Adipocyte (in vitro differentiated cells): Measurements from ENCODE around the gene BRINP3.
A peak's percentile ranks its signal among the peaks of the same experiment; 100 is the strongest.

Source experiments
- DNase-seq: peaks from one replicate; pipeline ENCODE4 v3.0.0-alpha.2; 2015; ENCODE audit warnings: low read depth
- H3K27me3 ChIP-seq: replicated peaks from 2 replicates; pipeline ENCODE4 v1.7.0; 2013; ENCODE audit warnings: mild to moderate bottlenecking, low read length, moderate library complexity; ENCODE audit not compliant: control insufficient read depth, insufficient read depth
- H3K36me3 ChIP-seq: 2 replicates; pipeline ENCODE4 v1.7.0; 2013; ENCODE audit warnings: low read length, mild to moderate bottlenecking, moderate library complexity; ENCODE audit not compliant: control insufficient read depth, insufficient read depth, severe bottlenecking
- H3K4me1 ChIP-seq: 2 replicates; pipeline ENCODE4 v1.7.0; 2013; ENCODE audit warnings: mild to moderate bottlenecking, low read length, moderate library complexity; ENCODE audit not compliant: control insufficient read depth, insufficient read depth
- H3K4me3 ChIP-seq: 2 replicates; pipeline ENCODE4 v1.7.0; 2013; ENCODE audit warnings: mild to moderate bottlenecking, low read length, moderate library complexity
- H3K9ac ChIP-seq: 2 replicates; pipeline ENCODE4 v1.7.0; 2013; ENCODE audit warnings: mild to moderate bottlenecking, low read length, moderate library complexity
- H3K9me3 ChIP-seq: 2 replicates; pipeline ENCODE4 v1.7.0; 2013; ENCODE audit warnings: mild to moderate bottlenecking, low read length, moderate library complexity; ENCODE audit not compliant: control insufficient read depth

Gene BRINP3

GRCh38 chr1:190192627-190193026 is 285.0 kb downstream of the BRINP3 start:
- Histone ChIP-seq H3K4me1 (no peaks in the 10 kb centered on the region), H3K4me3 (no peak overlapping the region), H3K9ac (no peak overlapping the region), H3K27me3 (no peaks in the 10 kb centered on the region), H3K9me3 (no peaks in the 10 kb centered on the region), H3K36me3 (no peaks in the 10 kb centered on the region)
- DNase-seq, result no peak

- Histone ChIP-seq H3K4me1 (no peaks in the 10 kb centered on the region), H3K9ac (no peak overlapping the region), H3K9me3 (no peaks in the 10 kb centered on the region), H3K4me3 (no peak overlapping the region), H3K27me3 (no peaks in the 10 kb centered on the region), H3K36me3 (no peaks in the 10 kb centered on the region)
- DNase-seq, result no peak
These were observed 294.1 kb downstream of the BRINP3 start for GRCh38 chr1:190183588-190183987.

- no peaks in the 10 kb centered on the region for H3K27me3 ChIP-seq
- H3K4me3 ChIP-seq, result no peak overlapping the region
- no peaks in the 10 kb centered on the region for H3K4me1 ChIP-seq
- peak; percentile 34 for DNase-seq
- peaks cover 3% of the 10 kb centered on the region for H3K9me3 ChIP-seq
- H3K36me3 ChIP-seq, result no peaks in the 10 kb centered on the region
- H3K9ac ChIP-seq, result no peak overlapping the region
These were observed 297.8 kb downstream of the BRINP3 start for GRCh38 chr1:190179817-190180216.

GRCh38 chr1:190178827-190179226 is 298.8 kb downstream of the BRINP3 start:
- no peak for DNase-seq
- Histone ChIP-seq H3K4me3 (no peak overlapping the region), H3K36me3 (no peaks in the 10 kb centered on the region), H3K4me1 (no peaks in the 10 kb centered on the region), H3K9me3 (peaks cover 3% of the 10 kb centered on the region), H3K9ac (no peak overlapping the region), H3K27me3 (no peaks in the 10 kb centered on the region)

GRCh38 chr1:190177555-190177954 is 300.1 kb downstream of the BRINP3 start:
- Histone ChIP-seq H3K9ac (no peak overlapping the region), H3K36me3 (no peaks in the 10 kb centered on the region), H3K4me1 (no peaks in the 10 kb centered on the region), H3K27me3 (no peaks in the 10 kb centered on the region), H3K4me3 (no peak overlapping the region), H3K9me3 (peaks cover 3% of the 10 kb centered on the region)
- DNase-seq, result no peak

- Histone ChIP-seq H3K4me3 (no peak overlapping the region), H3K9me3 (peaks cover 3% of the 10 kb centered on the region), H3K9ac (no peak overlapping the region), H3K36me3 (no peaks in the 10 kb centered on the region), H3K4me1 (no peaks in the 10 kb centered on the region), H3K27me3 (no peaks in the 10 kb centered on the region)
- DNase-seq, result peak; percentile 29
These were observed 300.9 kb downstream of the BRINP3 start for GRCh38 chr1:190176776-190177175.

- Histone ChIP-seq H3K4me3 (no peak overlapping the region), H3K27me3 (no peaks in the 10 kb centered on the region), H3K36me3 (no peaks in the 10 kb centered on the region), H3K9me3 (peaks cover 3% of the 10 kb centered on the region), H3K4me1 (no peaks in the 10 kb centered on the region), H3K9ac (no peak overlapping the region)
- DNase-seq, result peak; percentile 77
These were observed 302.3 kb downstream of the BRINP3 start for GRCh38 chr1:190175320-190175719.

GRCh38 chr1:190172651-190173430 is 304.8 kb downstream of the BRINP3 start:
- Histone ChIP-seq H3K27me3 (no peaks in the 10 kb centered on the region), H3K9ac (no peak overlapping the region), H3K36me3 (no peaks in the 10 kb centered on the region), H3K4me1 (no peaks in the 10 kb centered on the region), H3K4me3 (no peak overlapping the region), H3K9me3 (peaks cover 3% of the 10 kb centered on the region)
- DNase-seq, result peak; percentile 68

GRCh38 chr1:190170321-190170720 is 307.3 kb downstream of the BRINP3 start:
- H3K9me3 ChIP-seq, result no peaks in the 10 kb centered on the region
- H3K4me3 ChIP-seq, result no peak overlapping the region
- no peaks in the 10 kb centered on the region for H3K36me3 ChIP-seq
- no peak overlapping the region for H3K9ac ChIP-seq
- H3K27me3 ChIP-seq, result no peaks in the 10 kb centered on the region
- DNase-seq, result peak; percentile 45
- no peaks in the 10 kb centered on the region for H3K4me1 ChIP-seq

- Histone ChIP-seq H3K9ac (no peak overlapping the region), H3K9me3 (no peaks in the 10 kb centered on the region), H3K36me3 (no peaks in the 10 kb centered on the region), H3K4me3 (no peak overlapping the region), H3K27me3 (no peaks in the 10 kb centered on the region), H3K4me1 (no peaks in the 10 kb centered on the region)
- peak; percentile 61 for DNase-seq
These were observed 308.2 kb downstream of the BRINP3 start for GRCh38 chr1:190169311-190170067.

- Histone ChIP-seq H3K36me3 (no peaks in the 10 kb centered on the region), H3K9ac (no peak overlapping the region), H3K4me1 (no peaks in the 10 kb centered on the region), H3K9me3 (no peaks in the 10 kb centered on the region), H3K4me3 (no peak overlapping the region), H3K27me3 (no peaks in the 10 kb centered on the region)
- DNase-seq, result no peak
These were observed 308.8 kb downstream of the BRINP3 start for GRCh38 chr1:190168893-190169280.
